Thyroid gland (tissue), 4 donors: ENCODE measurements around the gene HTR5A.

Experiments
- POLR2A ChIP-seq, 2 donors: fragments of 450-650 bp; IDR thresholded peaks; one replicate each; pipeline ENCODE4 v1.6.1; 2017; ENCODE audit warnings: antibody characterized with exemption in 2 of 2, mild to moderate bottlenecking in 2 of 2, moderate library complexity in 1 of 2
- TF ChIP-seq, protein P1 (sequence below), 6 experiments: fragments of 200-600 bp in 3 of 6; fragments of 450-650 bp in 3 of 6; sonication (generic) in 3 of 6; IDR thresholded peaks; one replicate each; pipeline ENCODE4 v1.5.1; 2016 to 2019; ENCODE audit warnings: antibody characterized with exemption in 6 of 6, mild to moderate bottlenecking in 2 of 6, inconsistent platforms in 1 of 6, moderate library complexity in 1 of 6

DNA sequence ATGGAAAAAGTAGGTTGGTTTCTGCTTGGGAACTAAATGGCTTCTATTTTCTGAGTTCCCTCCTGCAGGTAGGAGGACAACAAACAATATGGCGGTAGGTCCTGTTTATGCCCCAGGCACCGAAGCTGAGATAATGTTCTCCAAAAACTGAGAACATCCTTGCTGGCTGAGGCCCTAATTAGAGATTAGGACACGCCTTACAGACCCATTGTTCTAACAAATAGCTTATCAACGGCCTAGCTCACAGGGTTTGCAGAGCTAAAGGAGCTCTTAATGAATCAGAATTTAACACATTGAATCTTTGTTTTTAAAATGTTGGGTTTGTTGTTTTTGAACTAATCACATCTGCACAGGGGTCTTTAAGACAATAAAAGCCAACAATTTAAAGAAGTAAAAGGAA is 37.0 kb downstream of the HTR5A start:
- TF ChIP-seq POLR2A (IDR thresholded peaks at IDR 0.05) = no peak
- TF ChIP-seq, protein P1, sequence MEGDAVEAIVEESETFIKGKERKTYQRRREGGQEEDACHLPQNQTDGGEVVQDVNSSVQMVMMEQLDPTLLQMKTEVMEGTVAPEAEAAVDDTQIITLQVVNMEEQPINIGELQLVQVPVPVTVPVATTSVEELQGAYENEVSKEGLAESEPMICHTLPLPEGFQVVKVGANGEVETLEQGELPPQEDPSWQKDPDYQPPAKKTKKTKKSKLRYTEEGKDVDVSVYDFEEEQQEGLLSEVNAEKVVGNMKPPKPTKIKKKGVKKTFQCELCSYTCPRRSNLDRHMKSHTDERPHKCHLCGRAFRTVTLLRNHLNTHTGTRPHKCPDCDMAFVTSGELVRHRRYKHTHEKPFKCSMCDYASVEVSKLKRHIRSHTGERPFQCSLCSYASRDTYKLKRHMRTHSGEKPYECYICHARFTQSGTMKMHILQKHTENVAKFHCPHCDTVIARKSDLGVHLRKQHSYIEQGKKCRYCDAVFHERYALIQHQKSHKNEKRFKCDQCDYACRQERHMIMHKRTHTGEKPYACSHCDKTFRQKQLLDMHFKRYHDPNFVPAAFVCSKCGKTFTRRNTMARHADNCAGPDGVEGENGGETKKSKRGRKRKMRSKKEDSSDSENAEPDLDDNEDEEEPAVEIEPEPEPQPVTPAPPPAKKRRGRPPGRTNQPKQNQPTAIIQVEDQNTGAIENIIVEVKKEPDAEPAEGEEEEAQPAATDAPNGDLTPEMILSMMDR (IDR thresholded peaks at IDR 0.05) = no peak
